GM06990 (cell line): ENCODE results near the gene ZSCAN5C.
A peak's percentile ranks its signal among the peaks of the same experiment; 100 is the strongest.

Experiments used
- DNase-seq: peaks from one replicate; pipeline ENCODE4 v3.0.0-alpha.2; 2011; ENCODE audit not compliant: insufficient read length; ENCODE audit errors: extremely low read depth
- H3K27me3 ChIP-seq: replicated peaks from 2 replicates; pipeline ENCODE4 v1.6.0; 2011; ENCODE audit warnings: low read length; ENCODE audit not compliant: control insufficient read depth, insufficient read depth
- H3K36me3 ChIP-seq: 2 replicates; pipeline ENCODE4 v1.5.1; 2011; ENCODE audit warnings: low read length; ENCODE audit not compliant: control insufficient read depth, insufficient read depth
- H3K4me3 ChIP-seq: replicated peaks from 2 replicates; pipeline ENCODE4 v1.5.1; 2011; ENCODE audit warnings: low read depth, mild to moderate bottlenecking, control low read depth, low read length
- CTCF ChIP-seq: IDR thresholded peaks from 2 replicates; pipeline ENCODE4 v1.5.1; 2011; ENCODE audit warnings: low read length, control low read depth, mild to moderate bottlenecking, inconsistent platforms; ENCODE audit not compliant: insufficient read depth, poor library complexity, severe bottlenecking

ZSCAN5C gene

GRCh38 chr19:56252699-56253422 is 50.8 kb downstream of the ZSCAN5C start:
- Histone ChIP-seq H3K27me3 (no peaks in the 10 kb centered on the region), H3K4me3 (no peak overlapping the region), H3K36me3 (no peaks in the 10 kb centered on the region)
- peak; percentile 27 for DNase-seq
- peak; percentile 88 for TF ChIP-seq CTCF

GRCh38 chr19:56253737-56254136 is 51.7 kb downstream of the ZSCAN5C start:
- no peaks in the 10 kb centered on the region for H3K27me3 ChIP-seq
- peak; percentile 13 for DNase-seq
- H3K4me3 ChIP-seq: no peak overlapping the region
- no peaks in the 10 kb centered on the region for H3K36me3 ChIP-seq
- no peak for TF ChIP-seq CTCF

- H3K36me3 ChIP-seq: no peaks in the 10 kb centered on the region
- H3K4me3 ChIP-seq: no peak overlapping the region
- TF ChIP-seq CTCF: no peak
- no peak for DNase-seq
- no peaks in the 10 kb centered on the region for H3K27me3 ChIP-seq
These were observed 56.2 kb downstream of the ZSCAN5C start for GRCh38 chr19:56258272-56258671.
